Fibroblast of pulmonary artery (primary cell): ENCODE data around the gene FZD10.

Experiments used
- DNase-seq: peaks from one replicate; pipeline ENCODE4 v3.0.0-alpha.2; 2010; ENCODE audit warnings: low read depth
- H3K4me3 ChIP-seq: replicated peaks from 2 replicates; pipeline ENCODE4 v1.5.1; 2011; ENCODE audit warnings: low read depth, mild to moderate bottlenecking, control low read depth, low read length, moderate library complexity
- CTCF ChIP-seq: IDR thresholded peaks from 2 replicates; pipeline ENCODE4 v1.5.1; 2011; ENCODE audit warnings: mild to moderate bottlenecking, control low read depth, low read length, inconsistent platforms; ENCODE audit errors: missing control alignments

Gene FZD10

GRCh38 chr12:130145731-130146130 lies 16.5 kb upstream of the FZD10 start:
- H3K4me3 ChIP-seq = no peak overlapping the region
- no peak for TF ChIP-seq CTCF
- DNase-seq = no peak

- H3K4me3 ChIP-seq = no peak overlapping the region
- no peak for TF ChIP-seq CTCF
- no peak for DNase-seq
Measured at GRCh38 chr12:130146176-130146931, 15.9 kb upstream of the FZD10 start.

- TF ChIP-seq CTCF = no peak
- no peak for DNase-seq
Measured at GRCh38 chr12:130147875-130148596, 14.2 kb upstream of the FZD10 start.

GRCh38 chr12:130151846-130152245 lies 10.4 kb upstream of the FZD10 start:
- DNase-seq = no peak
- no peak overlapping the region for H3K4me3 ChIP-seq
- no peak for TF ChIP-seq CTCF

More at GRCh38 chr12:130147875-130148596, 14.2 kb upstream of the FZD10 start:
- H3K4me3 ChIP-seq = no peak overlapping the region

- H3K4me3 ChIP-seq = no peak overlapping the region
- no peak for TF ChIP-seq CTCF
- DNase-seq = no peak
Measured at GRCh38 chr12:130152386-130152785, 9.9 kb upstream of the FZD10 start.

- TF ChIP-seq CTCF = no peak
- no peak for DNase-seq
- no peak overlapping the region for H3K4me3 ChIP-seq
Measured at GRCh38 chr12:130153803-130154202, 8.5 kb upstream of the FZD10 start.
